Measurements from ENCODE around the gene SMG6.

Gene SMG6

GRCh38 chr17:2211661-2212399 is 91.8 kb downstream of the SMG6 start:
- in situ Hi-C loops (cut with MboI; ENCODE audit: low sequenced_read_pairs, unreplicated experiment), result no loop called here
- DNase-seq (ENCODE audit: low spot score), result no peak
- TF ChIP-seq, protein P1, sequence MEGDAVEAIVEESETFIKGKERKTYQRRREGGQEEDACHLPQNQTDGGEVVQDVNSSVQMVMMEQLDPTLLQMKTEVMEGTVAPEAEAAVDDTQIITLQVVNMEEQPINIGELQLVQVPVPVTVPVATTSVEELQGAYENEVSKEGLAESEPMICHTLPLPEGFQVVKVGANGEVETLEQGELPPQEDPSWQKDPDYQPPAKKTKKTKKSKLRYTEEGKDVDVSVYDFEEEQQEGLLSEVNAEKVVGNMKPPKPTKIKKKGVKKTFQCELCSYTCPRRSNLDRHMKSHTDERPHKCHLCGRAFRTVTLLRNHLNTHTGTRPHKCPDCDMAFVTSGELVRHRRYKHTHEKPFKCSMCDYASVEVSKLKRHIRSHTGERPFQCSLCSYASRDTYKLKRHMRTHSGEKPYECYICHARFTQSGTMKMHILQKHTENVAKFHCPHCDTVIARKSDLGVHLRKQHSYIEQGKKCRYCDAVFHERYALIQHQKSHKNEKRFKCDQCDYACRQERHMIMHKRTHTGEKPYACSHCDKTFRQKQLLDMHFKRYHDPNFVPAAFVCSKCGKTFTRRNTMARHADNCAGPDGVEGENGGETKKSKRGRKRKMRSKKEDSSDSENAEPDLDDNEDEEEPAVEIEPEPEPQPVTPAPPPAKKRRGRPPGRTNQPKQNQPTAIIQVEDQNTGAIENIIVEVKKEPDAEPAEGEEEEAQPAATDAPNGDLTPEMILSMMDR (IDR thresholded peaks at IDR 0.05; ENCODE audit: borderline replicate concordance, control extremely low read depth, extremely low read depth, insufficient read depth, missing control alignments), result no peak

DNA sequence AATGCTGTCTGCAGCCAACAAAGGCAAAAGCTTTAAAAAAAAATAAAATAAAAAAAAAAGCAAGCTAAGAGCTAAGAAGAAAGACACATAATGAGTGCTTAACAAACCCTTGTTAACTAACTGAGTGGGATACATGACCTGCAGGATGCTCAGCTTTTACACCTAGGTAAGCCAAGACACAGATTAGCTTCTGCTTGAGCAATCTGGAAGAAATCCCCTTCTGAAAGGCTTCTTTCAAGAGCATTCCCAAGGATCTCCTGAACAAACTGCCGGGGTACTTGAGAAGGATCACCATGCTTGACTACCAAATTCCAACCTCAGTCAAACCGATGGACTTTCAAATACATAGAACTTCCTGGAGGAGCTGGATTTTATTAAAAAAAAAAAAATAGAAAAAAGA is 92.9 kb downstream of the SMG6 start:
- TF ChIP-seq, protein P1 (IDR thresholded peaks at IDR 0.05; ENCODE audit: borderline replicate concordance, control extremely low read depth, extremely low read depth, insufficient read depth, missing control alignments), result no peak
- in situ Hi-C loops (cut with MboI; ENCODE audit: low sequenced_read_pairs, unreplicated experiment), result no loop called here
- DNase-seq (ENCODE audit: low spot score), result no peak

- TF ChIP-seq, protein P1 (IDR thresholded peaks at IDR 0.05; ENCODE audit: borderline replicate concordance, control extremely low read depth, extremely low read depth, insufficient read depth, missing control alignments), result no peak
Measured at GRCh38 chr17:2207815-2208515, 95.6 kb downstream of the SMG6 start.

GRCh38 chr17:2204393-2204792 is 99.2 kb downstream of the SMG6 start:
- no peak for DNase-seq (ENCODE audit: low spot score)
- TF ChIP-seq, protein P1 (IDR thresholded peaks at IDR 0.05; ENCODE audit: borderline replicate concordance, control extremely low read depth, extremely low read depth, insufficient read depth, missing control alignments), result no peak
- in situ Hi-C loops (cut with MboI; ENCODE audit: low sequenced_read_pairs, unreplicated experiment), result no loop called here

More at GRCh38 chr17:2207815-2208515, 95.6 kb downstream of the SMG6 start:
- in situ Hi-C loops (cut with MboI; ENCODE audit: low sequenced_read_pairs, unreplicated experiment), result no loop called here
- no peak for DNase-seq (ENCODE audit: low spot score)

DNA sequence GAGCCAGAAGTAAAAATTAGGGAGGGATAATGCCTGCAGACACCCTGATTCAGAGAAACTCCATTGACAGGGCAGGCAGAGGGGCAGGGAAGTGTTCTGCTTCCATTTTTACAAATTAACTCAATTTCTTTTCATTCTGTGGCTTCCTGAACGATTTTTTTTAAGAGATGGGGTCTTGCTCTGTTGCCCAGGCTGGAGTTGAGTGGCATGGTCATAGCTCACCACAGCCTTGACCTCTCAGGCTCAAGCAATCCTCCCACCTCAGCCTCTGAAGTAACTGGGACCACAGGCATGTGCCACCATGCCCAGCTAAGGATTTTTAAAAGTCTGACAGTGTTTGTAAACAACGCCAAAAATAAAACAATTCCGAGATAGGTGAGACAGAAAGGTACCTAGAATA is 99.8 kb downstream of the SMG6 start:
- DNase-seq (ENCODE audit: low spot score), result no peak
- in situ Hi-C loops (cut with MboI; ENCODE audit: low sequenced_read_pairs, unreplicated experiment), result no loop called here
- TF ChIP-seq, protein P1 (IDR thresholded peaks at IDR 0.05; ENCODE audit: borderline replicate concordance, control extremely low read depth, extremely low read depth, insufficient read depth, missing control alignments), result no peak

DNA sequence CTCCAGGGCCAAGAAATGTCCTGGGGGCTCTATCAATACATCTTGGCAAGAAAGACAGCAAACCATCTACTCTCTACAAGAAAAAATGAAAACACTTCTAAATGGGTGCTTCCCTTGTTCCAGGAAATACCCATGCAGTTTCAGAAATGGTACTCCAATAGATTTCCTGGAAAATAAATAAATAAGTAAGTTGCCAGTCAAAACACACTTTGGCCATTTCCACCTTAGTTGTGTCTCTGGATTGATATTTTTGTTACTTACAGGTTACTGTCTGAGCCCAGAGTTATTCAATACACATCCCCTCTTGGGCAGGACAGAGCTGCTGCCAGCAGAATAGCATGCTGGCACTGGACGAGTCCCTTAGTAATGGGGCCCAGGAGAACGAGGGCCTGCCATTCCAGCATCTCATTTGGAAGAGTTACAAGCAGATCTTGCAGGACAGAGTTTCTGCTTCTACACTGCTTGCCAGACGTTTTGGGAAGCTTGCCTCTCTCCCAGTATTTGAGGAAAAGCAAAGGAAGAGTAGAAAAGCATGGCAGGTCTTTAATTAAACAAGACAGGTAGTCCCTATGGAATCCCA is 100.5 kb downstream of the SMG6 start:
- TF ChIP-seq, protein P1 (IDR thresholded peaks at IDR 0.05; ENCODE audit: borderline replicate concordance, control extremely low read depth, extremely low read depth, insufficient read depth, missing control alignments), result no peak
- in situ Hi-C loops (cut with MboI; ENCODE audit: low sequenced_read_pairs, unreplicated experiment), result no loop called here
- no peak for DNase-seq (ENCODE audit: low spot score)

Measured in GM13976 (cell line).